NCI-H1048 (cell line): ENCODE results near the gene ISG15.
"Not testable (repeated sequence)": the region's sequence is repeated elsewhere in the genome, so short reads cannot be mapped to it uniquely, and the experiment has no call there.

ENCODE experiments used
- DNase-seq: peaks from one replicate; lab custom pipeline; 2025; lab: John Stamatoyannopoulos, UW

Gene ISG15

DNA sequence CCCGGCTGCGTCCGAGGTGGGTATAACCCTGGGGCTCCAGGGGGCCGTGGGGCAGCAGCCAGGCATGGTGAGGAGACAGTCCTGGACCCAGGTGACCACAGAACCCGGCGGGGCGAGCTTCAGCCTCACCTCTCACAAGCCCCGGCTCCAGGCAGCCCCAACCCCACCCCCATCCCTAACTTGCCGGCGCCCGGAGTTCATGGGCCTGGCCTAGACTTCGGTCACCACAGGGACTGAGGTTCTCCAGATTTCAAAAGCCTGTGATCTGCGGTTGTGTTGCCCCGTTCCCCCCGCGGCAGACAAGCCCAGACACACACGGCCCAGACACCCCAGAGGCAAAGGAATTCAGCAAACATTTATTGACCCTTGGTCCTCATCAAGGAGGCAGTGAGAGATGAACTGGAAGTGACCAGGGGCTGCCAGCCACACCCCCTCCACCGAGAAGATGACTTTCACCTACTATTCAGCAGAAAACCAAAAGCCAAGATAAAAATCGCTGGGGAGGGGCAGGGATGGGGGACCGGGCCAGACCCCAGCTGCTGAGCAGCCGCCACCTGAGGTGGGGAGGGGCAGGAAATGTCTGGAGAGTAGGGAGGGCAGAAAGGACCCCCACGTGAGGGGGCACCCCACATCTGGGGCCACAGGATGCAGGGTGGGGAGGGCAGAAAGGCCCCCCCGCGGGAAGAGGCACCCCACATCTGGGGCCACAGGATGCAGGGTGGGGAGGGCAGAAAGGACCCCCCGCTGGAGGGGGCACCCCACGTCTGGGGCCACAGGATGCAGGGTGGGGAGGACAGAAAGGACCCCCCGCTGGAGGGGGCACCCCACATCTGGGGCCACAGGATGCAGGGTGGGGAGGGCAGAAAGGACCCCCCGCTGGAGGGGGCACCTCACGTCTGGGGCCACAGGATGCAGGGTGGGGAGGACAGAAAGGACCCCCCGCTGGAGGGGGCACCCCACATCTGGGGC lies 17.3 kb upstream of the ISG15 start:
- DNase-seq, result no peak

DNA sequence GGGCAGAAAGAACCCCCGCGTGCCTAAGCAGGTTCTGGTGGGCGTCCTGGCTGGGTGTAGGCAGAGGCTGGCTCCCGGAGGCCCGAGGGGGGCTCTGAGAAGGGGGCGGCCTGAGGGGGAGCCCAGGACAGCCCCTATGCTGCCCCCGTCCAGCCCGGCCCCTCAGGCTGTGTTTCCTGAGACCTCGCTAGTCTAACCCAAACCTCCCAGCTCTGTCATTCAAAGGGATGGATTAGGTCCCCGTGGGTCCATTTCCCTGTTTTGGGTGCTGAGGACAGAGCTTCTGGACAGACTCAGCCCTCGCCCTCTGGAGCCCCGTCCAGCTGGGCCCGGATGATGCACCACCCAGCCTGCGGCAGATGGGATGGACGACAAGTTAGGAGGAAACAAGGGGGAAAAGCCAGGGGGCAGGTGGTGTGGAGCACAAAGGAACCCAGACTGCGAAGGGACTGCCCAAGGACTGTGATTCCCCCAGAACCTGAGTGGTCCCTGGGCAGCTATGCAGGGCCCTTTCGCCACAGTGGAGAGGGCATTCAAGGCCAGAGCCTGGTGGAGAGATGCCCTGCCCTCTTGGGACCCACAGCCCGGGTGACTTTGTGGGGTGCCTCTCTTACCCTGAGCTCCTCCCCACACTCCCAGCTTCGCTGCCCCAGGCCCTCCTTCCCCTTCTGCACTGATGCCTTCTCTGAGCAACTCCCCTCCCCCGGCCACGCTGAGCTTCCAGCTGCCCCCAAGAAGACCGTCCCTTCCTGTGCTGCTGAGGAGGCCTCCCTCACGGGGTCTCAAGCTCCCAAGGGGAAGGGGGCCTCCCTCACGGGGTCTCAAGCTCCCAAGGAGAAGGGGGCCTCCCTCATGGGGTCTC lies 16.2 kb upstream of the ISG15 start:
- DNase-seq, result no peak

DNA sequence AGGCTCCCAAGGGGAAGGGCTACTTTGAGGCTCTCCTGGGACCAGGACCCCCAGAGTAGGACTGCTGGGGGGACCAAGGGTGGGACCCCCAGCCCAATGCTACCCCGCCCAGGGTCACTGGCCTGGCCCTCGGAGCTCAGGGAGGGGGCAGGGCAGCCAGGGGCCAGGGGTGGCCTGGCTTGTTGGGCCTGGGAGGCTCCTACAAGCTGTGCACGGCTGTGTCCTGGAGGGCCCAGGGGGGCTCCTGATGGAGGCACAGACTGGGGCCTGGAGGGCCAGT lies 15.6 kb upstream of the ISG15 start:
- DNase-seq, result no peak

DNA sequence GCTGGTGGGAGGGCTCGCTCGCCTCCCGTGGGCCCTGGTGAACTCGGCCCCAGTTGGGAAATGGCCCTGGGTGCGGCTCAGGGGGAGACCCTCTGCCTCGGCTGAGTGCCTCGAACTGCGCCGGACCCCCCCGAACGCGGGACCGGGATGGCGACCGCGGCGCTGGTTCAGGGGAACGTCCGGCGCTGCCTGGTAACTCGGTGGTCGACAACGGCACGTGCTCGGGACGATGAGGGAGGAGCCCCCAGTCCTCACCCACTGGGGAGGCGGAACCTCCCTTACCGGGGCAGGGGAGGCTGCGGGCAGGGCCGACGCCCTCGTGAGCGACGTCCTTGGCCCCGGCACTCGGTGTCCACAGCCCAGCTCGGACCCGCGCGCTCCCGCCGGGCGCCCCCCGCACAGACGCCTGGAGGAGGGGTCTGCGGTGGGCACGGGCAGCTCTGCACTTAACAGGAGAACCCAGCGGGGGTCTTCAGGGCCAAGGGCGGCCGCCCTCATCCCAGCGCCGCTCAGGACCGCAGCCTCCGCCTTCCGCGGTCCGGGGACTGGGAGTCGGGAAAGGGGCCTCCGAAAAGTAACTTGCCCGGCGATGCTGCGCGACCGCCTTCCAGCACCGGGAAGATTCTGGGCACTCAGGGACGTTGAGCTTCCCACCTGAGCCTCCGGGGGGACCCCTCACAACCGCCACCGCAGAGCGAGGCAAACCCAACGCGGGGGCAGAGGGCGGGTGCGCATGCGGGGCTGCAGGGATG lies 15.1 kb upstream of the ISG15 start:
- no peak for DNase-seq

DNA sequence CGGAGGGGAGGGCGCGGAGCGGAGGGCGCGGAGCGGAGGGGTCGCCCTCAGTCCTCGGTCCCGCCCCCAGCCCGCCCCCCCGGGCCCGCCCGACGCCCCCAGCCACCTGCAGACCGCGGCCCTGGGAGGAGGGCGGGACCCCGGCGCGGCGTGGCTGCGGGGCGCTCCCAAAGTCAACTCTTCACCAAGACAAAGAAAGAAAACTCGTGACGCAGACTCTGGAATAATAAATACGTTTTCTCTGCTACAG lies 14.6 kb upstream of the ISG15 start:
- no peak for DNase-seq

DNA sequence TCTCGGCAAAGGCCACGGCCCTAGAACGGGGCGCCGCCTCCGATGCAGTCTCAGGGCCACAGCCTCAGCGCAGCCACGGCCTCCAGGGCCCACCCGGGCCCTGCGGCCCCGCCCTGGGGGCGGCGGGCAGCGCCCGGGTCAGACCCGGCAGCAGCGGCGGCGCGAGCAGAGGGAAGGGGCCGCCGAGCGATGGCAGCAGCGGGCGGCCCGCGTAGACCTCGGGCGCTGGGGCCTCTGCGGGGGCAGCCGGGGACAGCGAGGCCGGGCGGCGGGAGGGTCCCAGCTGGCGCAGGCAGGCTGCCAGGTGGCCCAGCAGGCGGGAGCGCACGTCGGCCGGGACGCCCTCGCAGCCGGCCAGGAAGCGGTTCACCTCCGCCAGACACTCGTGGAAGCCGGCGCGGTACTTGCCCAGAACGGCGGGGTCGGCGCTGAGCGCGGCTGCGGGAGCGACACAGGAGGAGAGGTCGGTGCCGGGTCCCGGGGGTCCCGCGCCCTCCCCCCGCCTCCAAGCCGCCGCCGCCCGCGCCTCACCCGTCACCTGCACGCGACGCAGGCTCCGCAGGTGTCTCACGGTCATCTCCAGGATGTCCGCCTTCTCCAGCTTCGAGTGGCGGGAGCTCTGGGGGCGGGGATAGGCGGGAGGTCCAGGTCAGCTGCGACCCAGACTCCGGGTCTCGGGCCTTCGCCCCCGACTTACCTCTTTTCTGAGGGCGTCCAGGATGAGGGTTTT lies 14.1 kb upstream of the ISG15 start:
- DNase-seq, result no peak

DNA sequence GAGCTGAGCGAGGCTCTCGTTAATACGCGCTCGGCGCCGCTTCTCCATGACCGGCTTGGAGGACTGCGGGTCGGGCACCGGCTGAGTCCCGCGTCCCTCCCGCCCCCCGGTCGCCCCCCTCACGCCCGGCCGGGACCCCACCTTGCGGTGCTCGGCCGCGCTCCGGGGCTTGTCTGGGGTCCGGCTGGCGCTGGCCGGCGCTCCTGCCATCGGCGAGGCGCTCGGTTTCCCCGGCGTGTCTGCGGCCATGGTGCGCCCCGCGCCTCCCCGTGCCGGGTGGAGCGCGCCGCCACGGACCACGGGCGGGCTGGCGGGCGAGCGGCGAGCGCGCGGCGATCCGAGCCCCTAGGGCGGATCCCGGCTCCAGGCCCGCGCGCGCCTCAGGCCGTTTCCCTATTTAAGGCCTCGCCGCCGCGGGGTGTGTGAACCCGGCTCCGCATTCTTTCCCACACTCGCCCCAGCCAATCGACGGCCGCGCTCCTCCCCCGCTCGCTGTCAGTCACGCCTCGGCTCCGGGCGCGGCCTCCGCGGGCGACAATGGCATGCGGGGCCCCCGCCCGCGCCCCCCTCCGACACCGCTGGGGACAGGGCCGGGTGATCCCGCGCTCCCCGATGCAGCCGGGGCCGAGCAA lies 13.5 kb upstream of the ISG15 start, which contains the start of gene HES4:
TSS of gene HES4 (minus strand) at position 373 of the 632 bp plus-strand sequence. CDS start at position 249, 124 bp downstream.
- peak; percentile 73 for DNase-seq

DNA sequence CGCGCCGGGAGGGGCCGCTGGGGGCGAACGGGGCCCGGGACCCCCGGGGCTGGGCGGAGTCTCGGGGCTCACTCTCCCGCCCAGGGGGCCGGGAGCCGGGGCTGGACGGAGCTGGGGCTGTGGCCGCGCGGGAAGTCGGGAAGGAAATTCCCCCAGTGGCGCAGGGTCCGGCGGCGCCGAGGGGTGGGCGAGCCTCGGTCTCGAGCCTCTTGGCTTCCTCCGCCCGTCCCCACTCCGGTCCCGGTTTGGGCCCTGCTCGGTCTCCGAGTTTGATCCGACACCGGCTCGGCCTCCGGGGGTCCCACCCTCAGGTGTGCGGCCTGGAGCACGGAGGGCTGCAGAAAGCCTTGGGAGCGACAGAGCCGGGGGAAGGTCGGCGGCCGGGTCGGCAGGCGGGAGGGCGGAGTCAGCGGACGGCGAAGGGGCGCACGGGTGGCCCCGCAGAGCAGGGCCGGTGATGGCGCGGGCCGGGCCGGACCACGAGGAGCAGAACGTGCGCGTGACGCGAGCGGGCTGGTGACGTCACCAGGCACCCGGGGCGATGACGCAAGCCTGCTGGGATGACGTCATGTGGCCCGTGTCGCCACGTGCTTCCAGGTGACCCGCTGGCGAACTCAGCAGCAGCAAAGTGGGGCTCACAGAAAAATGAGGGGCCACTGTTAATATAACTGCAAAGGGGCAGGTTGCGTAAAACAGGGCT lies 12.8 kb upstream of the ISG15 start:
- peak; percentile 73 for DNase-seq

DNA sequence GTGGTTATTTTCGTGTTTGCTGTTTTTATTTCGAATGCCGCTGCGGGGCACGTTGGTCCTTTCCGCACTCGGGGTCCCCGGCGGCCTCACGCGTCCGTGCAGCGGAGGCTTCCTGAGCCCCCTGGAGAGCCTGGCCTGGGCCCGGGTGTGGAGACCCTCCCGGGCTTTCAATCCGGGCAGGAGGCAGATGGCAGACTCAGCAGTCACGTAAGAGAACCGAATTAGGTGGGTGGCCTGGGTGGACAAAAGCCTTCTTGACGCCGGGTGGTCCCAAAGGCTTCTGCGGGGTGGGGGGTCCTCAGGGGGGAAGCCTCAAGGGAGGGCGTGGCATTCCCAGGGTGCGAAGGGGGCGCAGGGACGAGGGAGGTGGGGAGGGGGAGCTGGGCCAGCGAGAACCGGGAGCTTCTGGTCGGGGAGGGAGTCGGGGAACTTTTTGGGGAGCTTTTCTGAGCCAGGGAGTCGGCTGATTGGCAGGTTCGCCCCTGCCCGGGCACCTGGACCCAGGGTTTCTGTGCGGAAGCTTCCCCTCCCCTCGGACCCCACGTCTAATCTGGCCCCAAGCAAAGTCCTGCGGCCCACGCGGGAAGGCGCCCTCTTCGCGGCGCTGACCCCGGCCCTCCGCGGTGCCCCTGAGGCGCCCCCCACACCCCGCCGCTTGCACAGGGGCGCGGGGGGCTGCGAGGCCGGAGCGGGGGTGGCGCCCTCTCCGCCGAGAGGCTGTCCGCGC lies 12.1 kb upstream of the ISG15 start:
- DNase-seq, result no peak

DNA sequence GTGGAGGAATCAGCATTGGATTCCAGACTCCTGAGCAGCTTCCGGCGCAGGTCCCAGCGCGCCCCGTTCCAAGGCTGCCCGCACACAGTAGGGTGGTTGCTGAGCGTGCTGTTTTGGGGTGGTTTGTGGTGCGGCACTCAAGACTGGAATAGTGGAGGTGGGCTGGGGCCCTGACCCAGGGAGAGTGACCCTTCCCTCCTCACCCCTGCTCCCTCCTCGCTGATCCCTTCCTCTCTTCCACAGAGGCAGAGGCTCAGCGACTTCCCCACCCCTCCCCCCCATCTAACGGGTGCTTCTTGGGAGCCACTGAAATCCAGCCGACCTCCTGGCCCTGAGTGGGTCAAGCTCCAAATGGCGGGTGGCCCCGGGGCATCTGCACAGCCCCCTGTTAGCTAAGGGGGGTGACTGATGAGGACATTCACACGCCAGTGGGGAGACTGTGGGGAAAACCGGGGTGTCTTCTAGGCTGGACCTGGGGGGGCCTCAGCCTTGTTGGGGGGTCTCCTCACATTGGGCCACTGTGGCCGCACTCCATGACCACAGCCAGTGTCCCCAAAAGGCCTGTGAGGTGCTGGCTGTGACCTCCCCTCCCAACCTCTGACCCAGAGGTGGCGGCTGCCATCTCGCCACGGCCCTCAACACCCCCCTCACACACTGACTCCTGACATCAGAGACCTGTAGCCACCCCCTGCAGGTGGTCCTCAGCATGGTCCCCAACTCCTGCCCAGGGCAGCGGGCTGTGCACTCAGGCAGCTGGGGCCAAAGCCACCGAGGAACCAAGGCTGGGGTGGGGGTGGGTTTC lies 9.5 kb upstream of the ISG15 start:
- no peak for DNase-seq

DNA sequence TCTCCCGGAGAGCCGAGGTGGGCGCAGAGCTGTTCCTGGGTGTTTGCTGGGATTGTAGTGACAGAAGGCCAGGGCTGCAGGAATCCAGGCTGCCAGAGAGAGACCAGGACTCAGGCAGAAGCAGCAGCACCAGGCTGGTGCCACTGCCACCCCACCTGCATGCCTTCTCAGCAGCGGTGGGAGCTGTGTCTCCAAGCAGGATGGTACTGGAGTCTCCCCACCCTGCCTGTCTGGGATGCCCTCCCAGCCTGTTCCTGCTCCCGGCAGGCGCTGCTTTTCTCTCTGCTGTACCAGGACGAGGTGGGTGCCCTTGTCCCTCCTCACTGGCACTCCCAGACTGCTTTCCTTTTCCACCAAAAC lies 8.9 kb upstream of the ISG15 start:
- DNase-seq, result no peak

DNA sequence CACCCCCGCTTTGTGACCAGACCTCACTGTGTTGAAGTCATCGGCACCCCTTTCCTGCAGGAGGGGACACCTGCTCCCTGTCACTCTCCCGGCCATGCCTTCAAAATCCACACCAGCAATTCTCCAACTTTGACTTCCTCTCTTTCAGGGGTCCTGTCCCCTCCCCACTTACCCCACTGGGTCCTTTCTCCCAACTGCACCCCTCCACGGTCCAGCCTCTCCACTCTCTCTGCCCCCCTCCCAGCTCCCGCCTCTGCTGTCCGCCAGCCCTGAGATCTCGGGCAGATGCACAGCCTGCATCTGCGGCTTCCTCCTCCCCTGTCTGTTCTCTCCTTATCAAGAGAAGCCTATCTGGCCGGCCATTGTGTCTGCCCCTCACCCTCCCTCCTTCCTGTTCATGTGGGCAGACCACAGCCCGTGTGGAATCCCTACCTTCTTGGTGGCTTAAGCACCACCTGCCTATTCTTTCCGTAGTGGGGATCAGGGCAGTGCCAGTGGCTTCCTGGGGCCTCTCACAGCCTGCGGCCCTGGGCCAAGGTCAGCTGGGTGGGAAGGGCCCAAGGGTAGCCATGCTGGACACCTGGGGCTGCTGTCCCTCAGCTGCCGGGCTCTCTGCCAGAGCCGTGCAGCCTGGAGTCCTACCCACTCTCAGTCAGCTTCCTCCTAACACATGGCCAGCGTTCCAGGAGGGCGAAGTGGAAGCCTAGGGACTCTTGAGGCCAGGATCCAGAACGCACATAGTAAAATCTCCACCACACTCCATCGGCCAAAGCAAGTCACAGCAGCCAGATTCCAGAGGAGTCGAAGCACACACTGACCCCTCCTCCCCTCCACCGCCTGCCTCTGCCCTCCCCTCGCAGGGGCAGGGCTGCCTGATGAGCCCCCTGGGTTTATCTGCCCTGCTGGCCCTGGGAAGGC lies 8.3 kb upstream of the ISG15 start:
- DNase-seq, result no peak

DNA sequence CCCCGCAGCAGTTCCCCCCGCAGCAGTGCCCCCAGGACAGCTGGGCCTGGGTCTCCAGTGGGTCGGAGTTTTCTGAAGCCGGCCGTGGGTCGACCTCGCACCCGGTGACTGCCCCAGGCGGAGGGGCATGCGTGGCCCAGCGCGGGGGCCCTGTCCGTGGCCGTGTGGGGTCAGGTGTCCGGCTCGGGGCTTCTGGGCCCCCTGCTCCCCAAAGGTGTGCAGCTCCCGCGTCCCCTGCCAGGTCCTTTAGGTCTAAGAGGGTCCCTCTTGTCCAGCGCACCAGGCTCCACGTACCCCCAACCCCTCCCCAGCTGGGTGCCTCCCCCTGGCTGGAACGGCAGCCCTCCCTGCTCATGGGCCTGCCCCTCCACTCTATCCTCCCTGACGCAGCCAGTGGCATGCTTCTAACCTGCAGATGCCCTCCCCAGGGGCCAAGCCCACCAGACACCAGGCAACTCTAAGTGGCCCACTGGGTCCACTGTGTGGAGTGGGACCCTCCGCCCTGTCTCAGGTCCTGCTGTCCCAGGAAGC lies 7.5 kb upstream of the ISG15 start:
- no peak for DNase-seq

DNA sequence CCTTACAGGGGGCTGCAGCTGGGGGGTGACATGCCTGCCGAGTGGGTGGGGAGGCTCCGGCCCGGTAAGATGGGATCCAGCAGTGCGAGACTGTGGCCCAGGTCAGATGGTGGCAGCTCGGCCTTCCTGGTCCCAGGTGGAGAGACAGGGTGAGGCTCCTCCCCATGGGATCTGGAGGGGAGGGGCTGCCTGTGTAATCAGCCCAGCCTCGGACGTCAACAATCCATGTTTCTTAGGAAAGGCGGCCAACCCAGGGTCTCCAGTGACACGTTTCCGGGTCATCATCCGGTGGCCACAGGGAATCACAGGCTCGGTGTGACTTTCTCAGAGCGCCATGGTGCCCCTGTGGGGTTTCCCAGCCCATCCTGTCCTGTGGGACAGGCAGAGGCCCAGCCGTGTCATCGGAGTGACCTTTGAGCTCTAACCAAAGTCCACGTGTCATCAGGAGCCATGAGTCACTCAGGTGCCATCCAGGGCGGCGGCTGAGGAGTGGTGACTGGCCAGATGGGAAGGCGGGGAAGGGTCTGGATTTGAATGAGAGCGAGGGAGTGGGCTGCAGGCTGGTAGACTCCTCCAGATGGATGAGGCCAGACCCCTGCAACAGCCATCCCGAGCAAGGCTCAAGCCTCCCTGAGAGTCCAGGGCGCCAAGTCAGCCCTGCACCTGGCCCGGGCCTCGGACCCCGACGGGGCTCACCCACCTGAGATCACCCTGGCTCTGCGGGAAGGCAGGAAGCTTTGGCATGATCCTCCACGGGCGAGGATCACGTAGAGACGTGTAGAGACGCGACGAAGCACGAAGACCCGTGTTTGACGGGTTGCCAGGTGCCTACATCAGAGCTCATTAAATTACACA lies 6.8 kb upstream of the ISG15 start:
- no peak for DNase-seq

DNA sequence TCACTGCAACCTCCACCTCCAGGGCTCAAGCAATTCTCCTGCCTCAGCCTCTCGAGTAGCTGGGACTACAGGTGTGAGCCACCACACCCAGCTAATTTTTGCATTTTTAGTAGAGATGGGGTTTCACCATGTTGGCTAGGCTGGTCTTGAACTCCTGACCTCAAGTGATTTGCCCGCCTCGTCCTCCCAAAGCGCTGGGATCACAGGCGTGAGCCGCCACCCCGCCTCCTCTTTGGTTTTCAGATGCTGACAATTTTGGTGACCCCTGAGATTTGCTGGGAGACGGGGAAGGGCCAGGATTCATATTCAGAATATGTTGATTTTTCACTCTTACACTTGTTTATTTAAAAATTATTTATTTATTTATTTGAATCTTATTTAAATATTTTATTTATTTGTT lies 3.2 kb upstream of the ISG15 start:
- not testable (repeated sequence) for DNase-seq

DNA sequence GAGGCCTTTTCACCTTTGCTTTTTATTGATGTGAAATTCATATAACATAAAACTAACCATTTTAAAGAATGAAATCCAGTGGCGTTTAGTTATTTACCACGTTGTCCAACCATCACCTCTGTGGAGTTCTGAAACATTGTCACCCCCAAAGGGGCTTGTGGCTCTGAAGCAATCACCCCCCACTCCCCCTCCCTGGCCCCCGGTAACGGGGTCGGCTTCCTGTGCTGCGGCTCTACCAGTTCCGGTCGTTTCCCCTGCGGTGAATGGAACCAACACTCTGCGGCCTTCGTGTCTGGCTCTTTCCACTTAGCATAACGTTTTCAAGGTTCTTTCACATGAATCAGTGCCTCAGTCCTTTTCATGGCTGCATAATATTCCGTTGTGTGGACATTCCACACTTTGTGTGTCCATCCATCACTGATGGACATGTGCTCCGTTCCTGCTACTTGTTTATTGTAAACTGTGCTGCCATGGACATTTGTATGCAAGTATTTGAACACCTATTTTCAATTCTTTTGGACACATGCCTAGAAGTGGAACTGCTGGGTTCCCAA lies 1.8 kb upstream of the ISG15 start:
- DNase-seq, result no peak

DNA sequence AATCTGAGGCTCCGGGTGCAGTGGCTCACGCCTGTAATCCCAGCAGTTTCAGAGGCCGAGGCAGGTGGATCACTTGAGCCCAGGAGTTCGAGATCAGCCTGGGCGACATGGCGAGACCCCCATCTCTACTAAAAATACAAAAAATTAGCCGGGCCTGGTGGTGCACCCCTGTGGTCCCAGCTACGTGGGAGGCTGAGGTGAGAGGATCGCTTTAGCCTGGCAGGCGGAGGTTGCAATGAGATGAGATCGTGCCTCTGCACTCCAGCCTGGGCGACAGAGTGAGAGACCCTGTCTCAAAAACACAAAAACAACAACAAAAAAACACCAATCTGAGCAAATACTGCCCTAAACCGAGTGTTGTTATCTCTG lies 577 bp upstream of the ISG15 start:
- not testable (repeated sequence) for DNase-seq
